Measurements from ENCODE around the gene SETD3. TPM values are rescaled to one million over a fixed set of nuclear protein-coding genes. Genes with fewer than 3 reads are reported as not detected.
"Not testable (repeated sequence)": the region's sequence is repeated elsewhere in the genome, so short reads cannot be mapped to it uniquely, and the experiment has no call there.

Gene SETD3
- total RNA-seq, 1 donor from 2014 or later: 46.0 TPM

- peaks cover 17% of the 10 kb centered on the region for H3K4me1 Mint-ChIP-seq (ENCODE audit: low read depth)
- H3K27me3 Mint-ChIP-seq: peaks cover 3% of the 10 kb centered on the region
- DNase-seq (ENCODE audit: low spot score, unreplicated experiment): no peak
- TF ChIP-seq CTCF (IDR thresholded peaks at IDR 0.05; ENCODE audit: unreplicated experiment): no peak
- H3K4me3 Mint-ChIP-seq (ENCODE audit: low read depth): no peak overlapping the region
- H3K9me3 Mint-ChIP-seq (ENCODE audit: low read depth): no peaks in the 10 kb centered on the region
- no peak overlapping the region for H3K27ac Mint-ChIP-seq
- H3K36me3 Mint-ChIP-seq (ENCODE audit: insufficient read depth): no peaks in the 10 kb centered on the region
These were observed 131.6 kb downstream of the SETD3 start for GRCh38 chr14:99348816-99349614.

- not testable (repeated sequence) for H3K9me3 Mint-ChIP-seq (ENCODE audit: low read depth); DNase-seq (ENCODE audit: low spot score, unreplicated experiment); H3K27me3 Mint-ChIP-seq; H3K4me3 Mint-ChIP-seq (ENCODE audit: low read depth); H3K27ac Mint-ChIP-seq; H3K36me3 Mint-ChIP-seq (ENCODE audit: insufficient read depth)
- H3K4me1 Mint-ChIP-seq (ENCODE audit: low read depth): peaks cover 17% of the 10 kb centered on the region
These were observed 132.4 kb downstream of the SETD3 start for GRCh38 chr14:99348231-99348630.

Other genes with a start within 250 kb of the SETD3 start
- gene BCL11B, start 208.7 kb downstream of the SETD3 start, total RNA-seq: 2.3 and 2.9 TPM in 2 replicates
- 64.1 and 64.8 TPM in 2 replicates for gene CCNK, start 550 bp upstream of the SETD3 start, total RNA-seq
- 43.6 and 44.9 TPM in 2 replicates for gene CCDC85C, start 123.3 kb upstream of the SETD3 start, total RNA-seq
- 0.65 and 0.73 TPM in 2 replicates for gene HHIPL1, start 164.3 kb upstream of the SETD3 start, total RNA-seq
- gene CYP46A1, start 203.4 kb upstream of the SETD3 start, total RNA-seq: 2.9 and 3.9 TPM in 2 replicates